ENCODE data around the gene SETD7. TPM values are rescaled to one million over a fixed set of nuclear protein-coding genes. Genes with fewer than 3 reads are reported as not detected.

The SETD7 gene
- polyA plus RNA-seq (ENCODE audit: insufficient read length in 4 of 4): 10 to 100 TPM; 11.6 to 32.3 (median 15.4) TPM

DNA sequence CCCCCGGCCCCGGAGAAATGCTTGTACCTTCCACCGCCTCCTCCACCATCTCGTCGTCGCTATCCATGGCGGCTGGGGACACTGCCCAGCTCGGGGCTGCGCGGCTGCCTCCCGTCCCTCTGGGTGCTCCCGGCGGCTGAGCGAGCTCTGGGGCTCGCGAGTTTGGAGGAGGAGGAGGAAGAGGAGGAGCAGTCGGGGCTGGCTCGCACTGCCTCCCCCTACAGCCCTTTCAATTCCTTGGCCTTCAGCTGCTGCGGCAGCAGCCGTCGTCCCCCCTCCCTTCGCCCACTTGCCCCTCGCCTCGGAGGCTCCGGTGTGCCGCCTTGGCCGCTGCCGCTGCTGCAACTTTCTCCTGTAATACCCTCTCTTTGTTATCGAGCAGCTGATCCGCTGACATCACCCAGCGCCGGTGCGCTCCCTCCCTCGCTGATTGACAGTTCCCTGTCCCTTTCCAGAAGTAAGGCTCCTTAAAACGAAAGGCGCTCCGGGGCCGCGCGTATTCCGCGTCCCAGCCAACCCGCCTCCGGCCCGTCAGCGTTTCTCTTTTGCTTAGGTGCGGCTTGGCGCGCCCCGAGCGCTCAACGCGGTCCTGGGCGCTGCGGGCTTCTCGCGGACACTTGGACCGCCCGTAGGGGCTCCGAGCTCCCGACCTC lies at the start of gene SETD7:
Gene SETD7, minus strand, starts transcription at position 149 of the 653 bp plus-strand sequence. Its CDS starts 82 bp downstream, at position 67.
- peak in 3 of 4 donors; percentile 73 to 77 (median 75) for DNase-seq (ENCODE audit: low read depth in 4 of 4, low spot score in 3 of 4)

DNA sequence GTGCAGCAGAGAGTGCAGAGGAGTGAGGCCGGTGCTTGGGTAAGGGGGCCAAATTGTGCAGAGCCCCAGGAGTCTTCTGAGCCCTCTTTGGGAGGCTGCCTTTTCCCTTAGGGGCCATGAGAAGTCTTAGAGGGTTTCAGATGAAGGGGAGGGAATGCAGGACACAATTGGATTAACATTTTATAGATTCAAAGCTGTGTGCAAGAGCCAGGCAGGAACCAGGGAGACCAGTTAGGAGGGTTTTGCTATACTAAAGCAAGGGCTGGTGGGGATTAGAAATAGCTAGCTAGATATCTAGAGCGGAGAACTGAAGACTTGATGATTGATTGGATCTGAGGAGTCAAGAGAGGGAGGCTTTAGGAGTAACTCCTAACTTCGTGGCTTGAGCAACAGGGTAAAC lies 49.5 kb upstream of the SETD7 start:
- DNase-seq (ENCODE audit: low read depth in 4 of 4, low spot score in 3 of 4): no peak

DNA sequence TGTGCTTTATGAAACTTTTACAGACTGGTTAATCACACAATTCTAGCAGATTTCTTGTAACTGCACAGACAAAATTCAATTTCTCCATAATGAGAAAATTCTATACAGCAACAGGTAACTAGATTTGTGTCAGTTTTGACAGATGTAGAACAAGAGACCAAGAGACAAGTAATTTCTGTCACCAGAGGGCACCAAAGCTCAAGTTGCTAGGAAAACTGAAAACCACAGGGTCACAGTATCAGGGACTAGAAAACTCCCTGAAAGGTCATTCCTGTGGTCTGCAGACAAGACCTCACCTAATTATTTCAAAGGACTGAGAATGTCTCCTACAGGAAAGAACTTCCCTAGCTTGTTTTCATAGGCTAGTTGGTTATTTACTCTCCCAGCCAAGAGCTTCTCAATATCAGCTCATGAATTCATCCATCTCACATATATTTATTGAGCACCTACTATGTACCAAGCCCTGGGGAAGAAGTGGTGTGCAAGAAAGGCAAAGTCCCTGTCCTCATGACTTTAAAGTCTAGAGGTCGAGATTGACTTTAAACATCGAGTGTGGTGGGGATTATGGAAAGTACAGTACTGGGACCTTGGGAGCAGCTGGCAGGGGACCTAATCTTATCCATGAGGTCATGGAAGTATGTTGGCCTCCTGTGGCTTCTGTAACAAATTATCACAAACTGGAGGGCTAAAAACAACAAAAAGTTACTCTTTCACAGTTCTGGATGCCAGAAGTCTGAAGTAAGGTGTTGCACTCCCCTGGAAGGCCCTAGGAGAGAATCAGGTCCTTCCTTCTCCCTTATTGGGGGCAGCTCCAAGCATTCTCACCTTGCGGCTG lies 47.8 kb upstream of the SETD7 start:
- DNase-seq (ENCODE audit: low read depth in 4 of 4, low spot score in 3 of 4): peak in 3 of 4 donors; percentile 28 to 57 (median 45)

DNA sequence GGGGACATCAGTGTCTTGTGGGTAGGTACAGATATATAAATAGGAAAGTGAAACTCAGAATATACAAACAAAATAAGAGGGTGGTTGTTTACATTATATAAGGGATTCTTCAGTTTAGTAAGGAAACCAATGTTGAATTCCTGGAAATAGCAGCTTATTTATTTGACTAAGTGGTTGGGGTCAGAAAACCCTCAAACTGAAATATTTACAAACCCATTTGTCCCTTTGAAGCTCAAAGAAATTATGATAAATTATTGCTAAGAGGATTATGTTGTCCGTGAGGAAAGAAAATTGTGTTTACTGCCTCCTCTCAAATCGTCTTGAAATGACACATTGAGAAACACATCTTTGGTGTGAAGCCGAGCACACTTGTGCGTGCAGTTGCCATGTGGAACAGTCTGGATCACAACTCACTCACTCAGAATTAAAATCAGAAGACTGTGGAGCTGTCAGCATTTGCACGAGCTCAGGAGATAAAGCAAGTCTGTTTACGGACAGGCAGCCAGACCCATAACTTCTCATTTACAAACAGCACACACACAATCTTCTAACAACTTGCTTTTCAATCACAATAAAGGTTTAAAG lies 46.8 kb upstream of the SETD7 start:
- DNase-seq (ENCODE audit: low read depth in 4 of 4, low spot score in 3 of 4): no peak

DNA sequence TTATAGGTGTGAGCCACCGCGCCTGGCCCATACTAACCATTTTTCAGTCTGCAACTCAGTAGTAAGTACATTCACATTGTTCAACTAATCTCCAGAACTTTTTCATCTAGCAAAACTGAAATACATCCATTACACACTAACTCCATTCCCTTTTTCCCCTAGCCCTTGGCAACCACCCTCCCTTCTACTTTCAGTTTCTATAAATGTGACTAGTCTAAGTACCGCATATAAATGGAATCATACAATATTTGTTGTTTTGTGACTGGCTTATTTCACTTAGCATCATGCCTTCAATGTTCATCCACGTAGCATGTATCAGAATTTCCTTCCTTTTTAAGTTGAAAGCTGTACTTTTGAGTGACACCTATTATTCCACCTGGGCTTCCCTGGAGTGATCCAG lies 44.6 kb upstream of the SETD7 start:
- no peak for DNase-seq (ENCODE audit: low read depth in 4 of 4, low spot score in 3 of 4)

DNA sequence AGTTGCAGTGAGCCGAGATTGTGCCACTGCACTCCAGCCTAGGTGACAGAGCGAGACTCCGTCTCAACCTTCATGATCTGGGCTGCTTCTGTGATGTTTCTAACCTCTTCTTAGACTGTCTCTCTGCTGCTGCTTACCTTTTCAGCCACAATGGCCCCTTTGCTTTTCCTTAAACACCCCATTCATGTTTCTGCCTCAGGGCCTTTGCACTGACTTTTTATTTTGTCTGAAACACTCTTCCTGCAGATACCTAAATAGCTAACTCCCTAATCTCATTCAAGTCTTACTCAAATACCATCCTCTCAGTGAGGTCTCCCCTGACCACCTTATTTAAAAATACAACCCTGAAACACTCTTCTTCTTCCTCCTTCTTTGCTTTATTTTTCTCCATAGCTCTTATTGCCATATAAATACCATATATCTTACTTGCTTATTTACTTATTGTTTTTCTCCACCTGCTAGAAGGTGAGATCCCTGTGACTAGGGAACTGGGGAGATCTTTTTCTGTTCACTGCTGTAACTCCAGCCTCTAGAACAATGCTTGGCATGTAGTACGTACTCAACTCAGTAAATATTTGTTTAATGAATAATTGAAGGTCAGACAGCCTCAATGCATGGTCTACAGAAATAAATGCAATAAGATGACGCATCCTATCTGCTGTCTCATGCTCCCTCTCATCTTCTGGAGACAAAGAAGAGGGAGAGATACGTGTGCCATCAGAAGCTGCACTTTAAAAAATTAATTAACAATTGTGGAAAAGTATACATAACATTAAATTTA lies 43.8 kb upstream of the SETD7 start:
- DNase-seq (ENCODE audit: low read depth in 4 of 4, low spot score in 3 of 4): no peak

DNA sequence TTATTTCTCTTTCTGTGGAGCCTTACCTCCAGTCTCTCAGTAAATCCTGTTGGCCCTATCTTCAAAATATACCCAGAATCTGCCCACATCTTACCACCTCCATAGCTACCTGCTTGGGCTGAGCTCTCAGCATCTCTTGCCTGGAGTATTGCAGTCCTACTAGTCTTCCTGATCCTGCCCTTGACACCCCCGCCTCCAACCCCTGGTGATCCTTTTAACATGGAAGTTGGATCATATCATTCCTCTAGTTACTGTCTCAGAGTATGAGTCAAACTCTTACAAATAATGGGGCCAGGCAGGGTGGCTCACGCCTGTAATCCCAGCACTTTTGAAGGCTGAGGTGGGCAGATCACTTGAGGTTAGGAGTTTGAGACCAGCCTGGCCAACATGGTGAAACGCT lies 43.1 kb upstream of the SETD7 start:
- no peak for DNase-seq (ENCODE audit: low read depth in 4 of 4, low spot score in 3 of 4)

DNA sequence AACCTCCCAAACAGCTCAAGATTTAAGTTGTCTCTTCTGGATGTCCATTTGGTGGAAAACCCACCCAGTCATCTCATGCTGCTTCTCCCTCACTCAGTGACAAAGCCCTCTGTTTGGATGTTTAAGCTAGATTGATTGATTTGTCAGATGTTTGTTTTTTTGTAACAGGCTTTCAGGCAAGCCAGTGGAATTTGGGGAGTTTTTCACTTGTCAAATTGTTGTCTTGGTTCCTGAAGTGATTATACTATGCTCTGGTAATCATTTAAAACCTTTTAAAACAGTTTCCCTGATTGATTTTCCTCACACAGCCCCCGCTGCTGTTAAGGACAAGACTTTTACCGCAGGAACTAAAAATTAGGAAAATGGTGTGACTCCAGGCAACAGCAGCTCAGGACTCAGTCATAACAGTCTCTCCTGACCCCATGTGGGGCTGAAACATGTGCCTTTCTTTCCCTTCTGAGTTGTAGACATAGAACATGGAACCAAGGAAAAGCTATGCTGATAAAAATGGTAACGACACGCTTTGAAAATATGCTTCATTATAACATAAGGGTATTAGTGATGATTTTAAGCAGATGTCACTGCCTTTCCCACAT lies 40.8 kb upstream of the SETD7 start:
- no peak for DNase-seq (ENCODE audit: low read depth in 4 of 4, low spot score in 3 of 4)

DNA sequence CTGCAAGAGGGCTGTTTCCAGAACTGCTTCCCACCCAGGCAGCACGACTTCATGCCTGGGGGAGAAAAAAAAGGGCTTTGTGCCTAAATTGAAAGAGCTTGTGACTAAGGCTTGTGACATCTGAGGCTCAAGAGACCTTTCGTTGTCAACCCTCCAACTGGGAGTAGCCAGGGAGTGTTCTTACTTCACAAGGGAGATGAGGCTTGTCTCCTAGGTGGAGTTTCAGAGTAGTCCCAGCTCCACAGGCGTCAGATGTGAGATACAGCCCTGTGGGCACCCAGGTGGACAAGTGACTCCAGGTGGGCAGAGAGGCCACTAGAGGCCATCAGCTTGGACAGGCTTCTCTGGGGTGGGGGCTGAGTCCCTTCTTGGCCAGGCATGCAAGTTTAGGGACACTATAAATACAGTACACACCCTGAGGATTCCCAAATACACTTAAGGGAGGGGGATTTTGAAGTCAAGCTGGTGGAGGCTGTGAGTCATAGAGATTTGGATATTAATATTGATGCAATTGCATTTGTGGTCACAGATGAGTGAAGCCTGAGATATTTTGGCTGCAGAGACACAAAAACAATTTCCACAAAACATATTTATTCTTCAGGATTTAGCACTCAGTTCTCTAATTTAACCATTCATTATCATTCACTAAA lies 40.1 kb upstream of the SETD7 start:
- DNase-seq (ENCODE audit: low read depth in 4 of 4, low spot score in 3 of 4): no peak

DNA sequence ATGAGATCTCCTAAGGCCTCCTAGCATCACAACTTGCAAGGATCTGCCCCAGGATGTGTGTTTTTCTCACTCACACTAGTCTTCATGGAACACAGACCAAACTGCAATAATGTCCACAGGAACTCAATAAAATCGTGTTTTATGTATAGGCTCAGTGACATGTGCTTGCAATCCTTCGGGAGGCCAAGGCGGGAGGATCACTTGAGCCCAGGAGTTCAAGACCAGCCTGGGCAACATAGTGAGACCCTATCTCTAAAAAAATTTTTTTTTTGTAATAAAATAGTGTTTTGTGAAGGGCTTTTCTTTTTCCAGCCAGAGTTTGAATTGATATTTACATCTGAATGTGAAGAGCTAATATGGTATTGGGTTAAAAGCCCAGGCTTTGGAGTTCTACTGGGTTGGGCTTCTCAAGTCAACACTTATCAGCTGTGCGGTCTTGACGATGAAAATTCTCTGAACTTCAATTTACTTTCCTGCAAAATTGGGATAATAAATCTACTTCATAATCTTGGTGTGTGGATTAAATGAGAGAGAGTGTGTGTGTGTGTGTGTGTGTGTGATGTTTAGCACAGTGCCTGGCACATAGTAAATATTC lies 38.7 kb upstream of the SETD7 start:
- DNase-seq (ENCODE audit: low read depth in 4 of 4, low spot score in 3 of 4): no peak

DNA sequence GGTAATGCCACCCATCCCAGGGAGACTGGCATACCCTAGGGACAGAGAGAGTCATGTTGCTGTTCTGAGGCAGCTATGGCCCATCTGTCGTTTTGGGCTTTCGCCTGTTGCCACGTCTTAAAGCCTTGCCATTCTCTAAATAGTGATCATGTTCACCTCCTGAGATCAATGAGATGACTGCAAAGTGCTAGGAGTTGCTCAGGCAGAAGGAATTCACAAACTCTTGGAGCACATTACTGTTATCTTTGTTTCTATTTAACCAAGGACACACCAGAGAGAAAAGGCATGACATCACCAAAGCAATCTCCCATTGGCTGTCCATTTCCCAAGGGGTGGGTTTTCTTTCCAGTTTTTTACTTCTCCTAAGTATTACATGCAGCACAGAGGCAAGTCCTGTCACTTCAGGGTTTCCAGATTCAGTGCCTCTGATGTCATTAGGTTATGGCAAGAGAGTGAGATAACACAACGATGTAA lies 37.1 kb upstream of the SETD7 start:
- DNase-seq (ENCODE audit: low read depth in 4 of 4, low spot score in 3 of 4): no peak

DNA sequence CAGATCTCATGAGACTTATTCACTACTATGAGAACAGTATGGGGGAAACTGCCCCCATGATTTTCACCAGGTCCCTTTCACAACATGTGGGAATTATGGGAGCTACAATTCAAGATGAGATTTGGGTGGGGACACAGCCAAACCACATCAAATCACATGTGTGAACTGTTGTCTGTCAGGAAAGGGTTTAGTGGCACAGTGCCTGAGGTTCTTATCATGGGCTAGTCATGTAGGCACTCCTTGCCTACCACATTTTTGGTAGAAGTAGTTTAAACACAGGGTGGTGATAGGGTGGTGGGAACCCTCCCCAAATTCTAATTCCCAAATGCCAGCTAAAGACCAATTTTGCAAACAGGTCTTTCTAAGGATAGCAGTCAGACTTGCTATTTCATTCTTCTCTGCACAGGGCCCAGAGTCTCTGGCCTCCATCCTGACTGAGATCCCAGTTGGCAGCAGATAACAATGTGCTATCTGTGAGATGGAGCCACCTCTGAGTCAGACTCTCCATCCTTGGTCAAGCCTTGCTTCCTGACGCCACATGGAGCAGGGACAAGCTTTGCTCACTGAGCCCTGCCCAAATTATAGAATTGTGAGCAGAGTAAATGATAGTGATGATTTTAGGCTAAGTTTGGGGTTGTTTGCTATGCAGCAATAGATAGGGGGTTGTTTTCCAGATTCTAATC lies 33.5 kb upstream of the SETD7 start:
- DNase-seq (ENCODE audit: low read depth in 4 of 4, low spot score in 3 of 4): no peak

DNA sequence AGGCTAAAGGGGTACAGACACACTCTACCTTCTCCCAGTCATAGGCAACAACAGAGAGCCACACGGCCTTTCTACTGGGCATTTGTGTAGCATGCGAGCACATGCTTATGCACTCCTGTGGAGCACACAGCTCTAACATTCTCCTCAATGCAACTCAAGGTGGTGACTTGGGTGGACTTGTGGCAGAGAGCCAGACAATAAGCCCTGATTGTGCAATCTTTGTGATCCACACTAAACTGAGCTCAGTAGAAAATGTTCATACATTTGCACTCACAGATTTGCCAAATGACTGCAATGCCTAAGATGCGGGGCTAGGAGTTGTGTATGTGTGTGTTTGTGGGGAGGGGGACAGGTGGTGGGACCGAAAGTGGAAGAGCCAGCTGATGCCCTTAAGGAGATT lies 31.4 kb upstream of the SETD7 start:
- DNase-seq (ENCODE audit: low read depth in 4 of 4, low spot score in 3 of 4): no peak

DNA sequence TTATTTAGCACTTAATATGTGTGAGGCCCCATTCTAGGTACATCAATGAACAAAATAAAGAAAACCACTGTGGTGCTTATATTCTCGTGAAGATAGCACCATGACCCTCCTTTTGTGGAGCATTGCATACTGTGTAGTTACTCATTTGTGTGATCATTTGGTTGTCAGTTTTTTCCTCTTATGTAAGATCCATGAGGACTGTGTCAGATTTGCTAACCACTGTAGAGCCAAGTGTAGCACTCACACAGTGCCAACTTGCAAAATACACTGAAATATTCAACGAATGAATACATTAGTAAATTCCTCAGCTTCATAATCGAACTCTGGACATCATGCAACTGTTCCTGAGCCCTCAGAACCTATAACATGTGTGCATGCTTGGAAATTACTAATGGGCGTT lies 29.5 kb upstream of the SETD7 start:
- no peak for DNase-seq (ENCODE audit: low read depth in 4 of 4, low spot score in 3 of 4)

DNA sequence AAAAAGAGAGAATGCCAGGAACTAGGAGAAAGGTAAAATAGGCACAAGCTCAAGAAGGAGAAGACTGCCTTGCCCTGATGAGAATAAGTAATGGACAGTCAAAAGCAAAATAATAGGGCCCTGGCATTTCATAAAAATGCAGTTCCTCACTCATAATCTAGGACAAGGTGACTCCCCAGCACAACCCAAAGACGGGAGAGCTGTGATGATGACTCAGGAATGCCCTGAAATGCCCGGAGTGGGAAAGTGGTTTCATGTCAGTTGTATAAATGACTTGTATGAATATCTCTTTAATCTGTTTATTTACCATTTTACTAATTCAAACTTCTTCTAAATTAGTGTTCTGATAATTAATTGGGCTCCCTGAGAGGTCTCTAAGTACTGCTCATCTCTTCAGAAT lies 28.8 kb upstream of the SETD7 start:
- no peak for DNase-seq (ENCODE audit: low read depth in 4 of 4, low spot score in 3 of 4)

DNA sequence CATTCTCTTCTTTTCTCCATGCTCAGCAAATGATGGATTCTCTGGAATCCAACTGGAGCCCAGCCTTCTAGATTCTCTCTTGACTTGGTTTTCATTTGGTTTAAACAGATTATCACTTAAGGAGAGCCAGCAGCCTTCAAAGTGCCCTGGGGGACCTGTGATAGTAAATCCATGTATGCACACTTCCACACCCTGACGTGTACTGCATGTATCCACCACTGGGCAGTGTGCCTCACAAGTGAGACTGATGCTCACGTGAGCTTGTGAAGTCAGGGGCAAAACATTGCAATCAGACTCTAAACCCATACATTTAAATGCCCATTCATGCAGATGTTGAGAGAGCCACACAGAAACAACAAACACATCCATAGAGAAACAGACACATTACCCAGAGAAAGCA lies 28.0 kb upstream of the SETD7 start:
- DNase-seq (ENCODE audit: low read depth in 4 of 4, low spot score in 3 of 4): no peak

DNA sequence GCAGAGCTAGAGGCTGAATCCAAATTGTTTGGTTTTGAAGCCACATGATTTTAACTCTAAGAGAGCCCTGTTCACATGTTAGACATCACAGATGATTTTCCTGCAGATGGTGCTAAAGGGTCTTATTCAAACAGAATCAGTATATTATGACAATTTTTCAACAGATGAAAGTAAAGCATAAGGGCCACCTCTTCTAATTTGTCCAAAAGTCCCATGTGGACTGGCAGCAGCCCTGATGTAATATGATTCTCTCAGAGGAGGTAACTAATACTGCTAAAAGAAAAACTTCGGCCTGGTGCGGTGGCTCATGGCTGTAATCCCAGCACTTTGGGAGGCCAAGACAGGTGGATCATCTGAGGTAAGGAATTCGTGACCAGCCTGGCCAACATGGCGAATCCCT lies 26.0 kb upstream of the SETD7 start:
- no peak for DNase-seq (ENCODE audit: low read depth in 4 of 4, low spot score in 3 of 4)

DNA sequence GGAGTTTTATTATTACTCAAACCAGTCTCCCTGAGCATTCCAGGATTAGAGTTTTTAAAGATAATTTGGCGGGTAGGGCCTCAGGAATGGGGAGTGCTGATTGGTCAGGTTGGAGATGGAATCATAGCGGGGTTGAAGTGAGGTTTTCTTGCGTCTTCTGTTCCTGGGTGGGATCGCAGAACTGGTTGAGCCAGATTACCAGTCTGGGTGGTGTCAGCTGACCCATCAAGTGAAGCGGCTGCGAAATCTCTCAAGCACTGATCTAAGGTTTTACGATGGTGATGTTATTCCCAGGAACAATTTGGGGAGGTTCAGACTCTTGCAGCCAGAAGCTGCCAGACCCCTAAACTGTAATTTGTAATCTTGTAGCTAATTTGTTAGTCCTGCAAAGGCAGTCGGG lies 25.1 kb upstream of the SETD7 start:
- no peak for DNase-seq (ENCODE audit: low read depth in 4 of 4, low spot score in 3 of 4)

DNA sequence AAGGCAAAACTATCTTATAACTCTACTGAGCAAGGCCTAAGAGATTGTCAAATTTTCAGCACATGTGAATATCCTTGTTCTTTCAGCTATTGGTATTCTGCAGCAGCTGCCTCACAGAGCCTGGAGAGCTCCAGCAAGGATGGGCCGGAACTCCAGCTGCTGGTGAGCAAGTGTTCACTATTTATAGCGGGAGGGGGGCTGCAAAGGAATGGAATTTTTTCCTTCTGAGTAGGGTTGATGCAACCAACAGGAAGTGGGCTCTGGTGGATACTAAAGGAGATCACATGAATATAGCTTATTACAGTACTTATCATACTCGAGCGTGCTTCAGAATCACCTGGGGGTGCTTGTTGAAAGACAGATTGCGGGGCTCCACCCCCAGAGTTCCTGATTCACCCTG lies 20.2 kb upstream of the SETD7 start:
- no peak for DNase-seq (ENCODE audit: low read depth in 4 of 4, low spot score in 3 of 4)
